ENCODE measurements around the gene GNAL. TPM values are rescaled to one million over a fixed set of nuclear protein-coding genes. Genes with fewer than 3 reads are reported as not detected.
"Not testable (repeated sequence)": the region's sequence is repeated elsewhere in the genome, so short reads cannot be mapped to it uniquely, and the experiment has no call there.

Gene GNAL
- total RNA-seq, 1 experiment from 2014 or later, result 0.17 TPM

- no peak for DNase-seq (ENCODE audit: low read depth)
Observed at GRCh38 chr18:11849279-11849678, 160.2 kb downstream of the GNAL start.

DNA sequence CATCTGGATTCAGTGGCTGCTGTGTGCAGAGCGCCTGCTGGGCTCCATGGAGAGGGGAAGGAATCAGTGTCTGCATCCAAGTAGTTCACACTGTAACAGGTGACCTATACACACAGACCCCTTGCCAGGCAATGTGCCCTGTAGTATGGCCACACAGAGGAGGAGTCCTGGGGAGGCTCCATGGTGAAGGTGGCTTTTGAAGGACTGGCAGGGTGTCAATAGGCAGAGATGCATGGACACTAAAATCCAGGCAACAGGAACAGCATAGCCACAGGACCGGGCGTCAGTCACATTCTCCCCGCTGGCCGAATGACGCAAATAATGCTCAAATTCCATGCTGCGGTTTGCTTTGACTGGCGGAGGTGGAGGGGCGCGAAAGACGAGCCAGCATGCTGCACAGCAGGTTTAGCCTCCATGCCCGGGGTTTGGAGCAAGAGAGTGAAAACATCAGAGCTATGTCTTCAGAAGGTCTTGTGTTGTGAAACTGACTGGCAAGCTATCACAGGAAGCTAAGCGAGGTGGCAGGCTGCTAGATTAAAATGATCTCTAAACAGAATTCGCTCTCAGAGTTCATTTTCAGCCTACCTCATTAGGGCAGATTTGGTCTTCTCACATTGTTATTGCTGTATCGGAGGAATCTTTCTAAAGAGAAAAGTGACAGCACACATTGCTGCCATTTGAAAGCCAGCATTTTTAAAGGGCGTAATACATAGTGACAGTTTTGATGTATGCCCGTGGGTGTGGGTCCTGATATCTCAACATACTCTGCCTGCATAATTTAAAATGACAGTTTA is 161.0 kb downstream of the GNAL start:
- DNase-seq (ENCODE audit: low read depth), result peak; percentile 76

DNA sequence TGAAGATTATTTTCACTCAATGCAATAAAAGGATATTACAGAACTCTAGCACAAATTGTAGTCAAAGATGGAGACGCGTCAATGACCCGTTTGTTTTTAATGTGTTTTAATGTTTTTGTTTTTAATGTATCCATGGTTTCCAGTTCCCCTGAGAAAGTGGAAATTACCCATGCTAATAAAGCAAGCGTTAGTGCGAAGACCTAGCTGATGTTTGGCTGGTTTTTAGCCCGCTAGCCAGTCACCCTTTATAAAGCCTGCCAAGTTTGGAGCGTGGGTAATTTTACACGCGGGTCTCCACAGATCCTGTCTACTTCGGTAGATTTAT is 161.7 kb downstream of the GNAL start:
- peak; percentile 81 for DNase-seq (ENCODE audit: low read depth)

DNA sequence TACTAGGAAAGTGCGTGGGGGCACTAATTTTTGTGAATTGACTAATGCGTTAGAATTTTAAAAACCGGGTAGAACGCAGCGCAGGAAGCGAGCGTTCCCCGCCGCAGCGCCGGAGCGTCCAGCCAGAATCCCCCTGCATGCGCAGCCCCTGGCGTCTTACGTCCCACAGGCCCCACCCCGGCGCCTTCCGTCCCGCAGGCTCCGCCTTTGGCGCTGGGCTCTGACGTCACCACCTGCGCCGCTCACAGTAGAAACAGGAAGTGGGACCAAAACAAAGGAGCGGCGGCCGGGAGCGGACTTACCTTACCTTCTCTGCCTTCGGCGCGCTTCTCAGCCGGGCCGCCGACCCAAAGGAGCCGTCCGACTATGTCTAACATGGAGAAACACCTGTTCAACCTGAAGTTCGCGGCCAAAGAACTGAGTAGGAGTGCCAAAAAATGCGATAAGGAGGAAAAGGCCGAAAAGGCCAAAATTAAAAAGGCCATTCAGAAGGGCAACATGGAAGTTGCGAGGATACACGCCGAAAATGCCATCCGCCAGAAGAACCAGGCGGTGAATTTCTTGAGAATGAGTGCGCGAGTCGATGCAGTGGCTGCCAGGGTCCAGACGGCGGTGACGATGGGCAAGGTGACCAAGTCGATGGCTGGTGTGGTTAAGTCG is 162.2 kb downstream of the GNAL start, which contains the start of gene CHMP1B:
Gene CHMP1B, plus strand, starts transcription at position 268 of the 660 bp plus-strand sequence. Its CDS starts 99 bp downstream, at position 367.
- DNase-seq (ENCODE audit: low read depth), result peak; percentile 95

DNA sequence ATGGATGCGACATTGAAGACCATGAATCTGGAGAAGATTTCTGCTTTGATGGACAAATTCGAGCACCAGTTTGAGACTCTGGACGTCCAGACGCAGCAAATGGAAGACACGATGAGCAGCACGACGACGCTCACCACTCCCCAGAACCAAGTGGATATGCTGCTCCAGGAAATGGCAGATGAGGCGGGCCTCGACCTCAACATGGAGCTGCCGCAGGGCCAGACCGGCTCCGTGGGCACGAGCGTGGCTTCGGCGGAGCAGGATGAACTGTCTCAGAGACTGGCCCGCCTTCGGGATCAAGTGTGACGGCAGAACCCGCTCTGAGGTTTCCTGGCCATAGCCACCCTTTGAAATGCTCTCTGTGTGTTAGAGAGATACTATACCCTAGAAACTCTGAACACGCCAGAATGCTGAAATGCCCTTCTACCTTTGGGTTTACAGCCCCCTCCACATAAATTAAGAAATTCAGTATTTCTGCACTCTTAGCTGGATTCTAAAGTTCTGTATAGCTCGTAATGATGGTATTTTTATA is 162.8 kb downstream of the GNAL start:
- DNase-seq (ENCODE audit: low read depth), result peak; percentile 26

DNA sequence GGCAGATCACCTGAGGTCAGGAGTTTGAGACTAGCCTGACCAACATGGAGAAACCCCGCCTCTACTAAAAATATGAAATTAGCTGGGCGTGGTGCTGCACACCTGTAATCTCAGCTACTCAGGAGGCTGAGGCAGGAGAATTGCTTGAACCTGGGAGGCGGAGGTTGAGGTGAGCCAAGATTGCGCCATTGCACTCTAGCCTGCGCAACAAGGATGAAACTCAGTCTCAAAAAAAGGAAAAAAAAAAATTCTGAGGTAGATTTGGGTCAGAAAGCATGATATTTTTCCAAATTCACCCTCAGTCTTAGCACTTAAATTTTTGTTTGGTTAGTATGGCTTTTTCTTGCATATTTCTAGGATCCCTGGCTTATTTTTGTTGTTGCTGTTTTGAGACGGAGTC is 165.5 kb downstream of the GNAL start:
- not testable (repeated sequence) for DNase-seq (ENCODE audit: low read depth)

GRCh38 chr18:11857177-11857887 is 168.3 kb downstream of the GNAL start:
- peak; percentile 99 for DNase-seq (ENCODE audit: low read depth)

- DNase-seq (ENCODE audit: low read depth), result no peak
Observed at GRCh38 chr18:11859282-11859830, 170.3 kb downstream of the GNAL start.

- peak; percentile 87 for DNase-seq (ENCODE audit: low read depth)
Observed at GRCh38 chr18:11859903-11860407, 170.9 kb downstream of the GNAL start.

- no peak for DNase-seq (ENCODE audit: low read depth)
Observed at GRCh38 chr18:11860594-11861450, 171.8 kb downstream of the GNAL start.

GRCh38 chr18:11861583-11862288 is 172.7 kb downstream of the GNAL start:
- no peak for DNase-seq (ENCODE audit: low read depth)

DNA sequence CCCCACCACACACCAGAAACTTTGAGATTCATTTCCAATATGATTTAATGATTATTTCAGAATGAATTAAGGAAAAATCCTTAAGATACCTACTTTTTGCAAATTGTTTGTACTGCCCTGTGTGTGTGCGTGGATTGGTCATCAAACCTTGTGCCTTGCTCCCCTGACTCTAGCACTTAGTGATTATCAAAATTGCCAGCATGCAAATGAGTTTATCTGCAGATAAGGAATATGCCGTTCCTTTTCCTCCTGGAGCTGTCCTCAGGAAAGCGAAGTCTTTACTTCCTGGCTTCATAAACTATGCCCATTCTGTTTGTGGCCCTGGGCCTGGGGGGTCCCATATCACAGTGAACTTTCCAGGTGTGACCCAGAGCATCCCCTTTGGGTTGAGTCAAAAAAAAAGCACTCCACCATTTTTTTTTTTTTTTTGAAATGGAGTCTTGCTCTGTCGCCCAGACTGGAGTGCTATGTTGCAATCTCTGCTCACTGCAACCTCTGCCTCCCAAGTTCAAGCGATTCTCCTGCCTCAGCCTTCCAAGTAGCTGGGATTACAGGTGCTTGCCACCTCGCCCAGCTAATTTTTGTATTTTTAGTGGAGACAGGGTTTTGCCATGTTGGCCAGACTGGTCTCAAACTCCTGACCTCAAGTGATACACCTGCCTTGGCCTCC is 173.5 kb downstream of the GNAL start:
- no peak for DNase-seq (ENCODE audit: low read depth)

DNA sequence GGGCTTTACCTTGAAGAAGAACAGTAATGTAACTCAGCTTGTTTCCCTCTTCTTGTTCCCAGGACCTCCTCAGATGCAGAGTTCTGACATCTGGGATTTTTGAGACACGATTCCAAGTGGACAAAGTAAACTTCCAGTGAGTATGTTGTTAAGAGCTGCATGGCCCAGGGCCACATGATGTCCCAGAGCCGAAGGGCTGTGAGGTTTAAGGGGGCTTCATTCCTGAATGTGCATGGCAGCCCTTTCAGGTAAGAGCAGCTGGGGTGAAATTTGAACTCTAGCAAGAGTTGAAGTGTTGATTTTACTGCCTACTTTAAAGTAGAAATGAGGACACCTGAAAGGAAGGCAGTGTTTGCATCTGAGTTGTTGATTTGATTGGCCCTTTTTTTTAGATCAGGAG is 175.4 kb downstream of the GNAL start:
- DNase-seq (ENCODE audit: low read depth), result no peak

DNA sequence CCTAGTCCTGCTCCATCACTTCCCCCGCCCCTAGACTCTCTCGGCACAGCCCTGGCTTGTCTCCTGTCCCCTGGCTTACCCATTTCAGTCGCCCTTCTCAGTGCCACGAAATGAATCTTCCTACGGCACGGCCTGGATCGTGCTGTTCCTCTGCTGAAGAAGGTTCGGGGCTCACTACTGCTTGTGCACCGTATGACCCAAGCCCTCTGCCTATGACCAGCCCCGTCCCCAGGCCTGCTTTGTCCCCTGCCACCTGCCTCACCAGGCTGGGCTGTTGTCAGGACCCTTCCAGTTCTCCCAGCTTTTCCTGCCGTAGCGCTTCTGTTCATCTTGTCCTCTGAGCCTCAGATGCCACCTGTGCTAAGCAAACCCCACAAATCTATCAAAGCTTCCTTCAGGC is 176.0 kb downstream of the GNAL start:
- no peak for DNase-seq (ENCODE audit: low read depth)

GRCh38 chr18:11866329-11866728 is 177.3 kb downstream of the GNAL start:
- DNase-seq (ENCODE audit: low read depth), result no peak

- no peak for DNase-seq (ENCODE audit: low read depth)
Observed at GRCh38 chr18:11866764-11867163, 177.7 kb downstream of the GNAL start.

- DNase-seq (ENCODE audit: low read depth), result no peak
Observed at GRCh38 chr18:11868230-11868629, 179.2 kb downstream of the GNAL start.

GRCh38 chr18:11871501-11871900 is 182.4 kb downstream of the GNAL start:
- DNase-seq (ENCODE audit: low read depth), result peak; percentile 17

GRCh38 chr18:11872479-11873136 is 183.5 kb downstream of the GNAL start:
- peak; percentile 68 for DNase-seq (ENCODE audit: low read depth)
